ENCODE data around the gene LHX1.
A peak's percentile ranks its signal among the peaks of the same experiment; 100 is the strongest.

Gene LHX1

GRCh38 chr17:36931096-36931696, 6.1 kb upstream of the LHX1 start:
- no peak overlapping the region for H3K4me3 ChIP-seq (replicated peaks; ENCODE audit: low read depth, low read length)
- TF ChIP-seq CTCF (IDR thresholded peaks at IDR 0.05; ENCODE audit: low read length, missing control alignments) = no peak
- DNase-seq (ENCODE audit: low read depth) = no peak

- peak overlapping the region; percentile 5 for H3K4me3 ChIP-seq (replicated peaks; ENCODE audit: low read depth, low read length)
These were observed 5.4 kb upstream of the LHX1 start for GRCh38 chr17:36931697-36932382.

GRCh38 chr17:36932383-36932693, 4.9 kb upstream of the LHX1 start:
- peak overlapping the region; percentile 5 for H3K4me3 ChIP-seq (replicated peaks; ENCODE audit: low read depth, low read length)
- DNase-seq (ENCODE audit: low read depth) = no peak
- TF ChIP-seq CTCF (IDR thresholded peaks at IDR 0.05; ENCODE audit: low read length, missing control alignments) = no peak

More at GRCh38 chr17:36931697-36932382, 5.4 kb upstream of the LHX1 start:
- DNase-seq (ENCODE audit: low read depth) = no peak
- no peak for TF ChIP-seq CTCF (IDR thresholded peaks at IDR 0.05; ENCODE audit: low read length, missing control alignments)

- no peak for TF ChIP-seq CTCF (IDR thresholded peaks at IDR 0.05; ENCODE audit: low read length, missing control alignments)
- no peak for DNase-seq (ENCODE audit: low read depth)
- H3K4me3 ChIP-seq (replicated peaks; ENCODE audit: low read depth, low read length) = no peak overlapping the region
These were observed 4.4 kb upstream of the LHX1 start for GRCh38 chr17:36932694-36933511.

GRCh38 chr17:36933512-36934143, 3.6 kb upstream of the LHX1 start:
- no peak for TF ChIP-seq CTCF (IDR thresholded peaks at IDR 0.05; ENCODE audit: low read length, missing control alignments)
- H3K4me3 ChIP-seq (replicated peaks; ENCODE audit: low read depth, low read length) = no peak overlapping the region
- no peak for DNase-seq (ENCODE audit: low read depth)

GRCh38 chr17:36934144-36934691, 3.1 kb upstream of the LHX1 start:
- H3K4me3 ChIP-seq (replicated peaks; ENCODE audit: low read depth, low read length) = no peak overlapping the region
- DNase-seq (ENCODE audit: low read depth) = no peak
- no peak for TF ChIP-seq CTCF (IDR thresholded peaks at IDR 0.05; ENCODE audit: low read length, missing control alignments)
